ENCODE measurements around the gene FBXW12.

The FBXW12 gene

GRCh38 chr3:48409291-48410201 lies 37.5 kb downstream of the FBXW12 start:
- DNase-seq (ENCODE audit: low read depth): no peak

GRCh38 chr3:48410205-48411040 lies 38.4 kb downstream of the FBXW12 start:
- no peak for DNase-seq (ENCODE audit: low read depth)

- DNase-seq (ENCODE audit: low read depth): no peak
These were observed 39.1 kb downstream of the FBXW12 start for GRCh38 chr3:48411041-48411588.

GRCh38 chr3:48411606-48412374 lies 39.8 kb downstream of the FBXW12 start:
- DNase-seq (ENCODE audit: low read depth): no peak

- no peak for DNase-seq (ENCODE audit: low read depth)
These were observed 40.5 kb downstream of the FBXW12 start for GRCh38 chr3:48412375-48413001.

GRCh38 chr3:48413086-48413485 lies 41.1 kb downstream of the FBXW12 start:
- no peak for DNase-seq (ENCODE audit: low read depth)

- DNase-seq (ENCODE audit: low read depth): no peak
These were observed 41.6 kb downstream of the FBXW12 start for GRCh38 chr3:48413611-48414010.

- DNase-seq (ENCODE audit: low read depth): no peak
These were observed 42.6 kb downstream of the FBXW12 start for GRCh38 chr3:48414376-48415250.

GRCh38 chr3:48415251-48415953 lies 43.4 kb downstream of the FBXW12 start:
- no peak for DNase-seq (ENCODE audit: low read depth)

GRCh38 chr3:48416091-48416505 lies 44.1 kb downstream of the FBXW12 start:
- DNase-seq (ENCODE audit: low read depth): no peak

- no peak for DNase-seq (ENCODE audit: low read depth)
These were observed 44.5 kb downstream of the FBXW12 start for GRCh38 chr3:48416546-48416945.

GRCh38 chr3:48417529-48418108 lies 45.6 kb downstream of the FBXW12 start:
- DNase-seq (ENCODE audit: low read depth): no peak

- no peak for DNase-seq (ENCODE audit: low read depth)
These were observed 46.1 kb downstream of the FBXW12 start for GRCh38 chr3:48418140-48418539.

GRCh38 chr3:48418651-48419050 lies 46.6 kb downstream of the FBXW12 start:
- DNase-seq (ENCODE audit: low read depth): no peak

- DNase-seq (ENCODE audit: low read depth): no peak
These were observed 47.1 kb downstream of the FBXW12 start for GRCh38 chr3:48419149-48419548.

GRCh38 chr3:48419597-48419996 lies 47.6 kb downstream of the FBXW12 start:
- no peak for DNase-seq (ENCODE audit: low read depth)

GRCh38 chr3:48420561-48420960 lies 48.5 kb downstream of the FBXW12 start:
- DNase-seq (ENCODE audit: low read depth): no peak

GRCh38 chr3:48422272-48422671 lies 50.3 kb downstream of the FBXW12 start:
- no peak for DNase-seq (ENCODE audit: low read depth)

GRCh38 chr3:48422681-48423080 lies 50.7 kb downstream of the FBXW12 start:
- no peak for DNase-seq (ENCODE audit: low read depth)

All from stimulated activated CD8-positive, alpha-beta memory T cell treated with anti-CD3 and anti-CD28 coated beads, Interleukin-12 subunit alpha, Interleukin-12 subunit beta, amount 100 ng/mL, for 1 hour (primary cell).